ENCODE data around the gene SMYD3.

The SMYD3 gene

DNA sequence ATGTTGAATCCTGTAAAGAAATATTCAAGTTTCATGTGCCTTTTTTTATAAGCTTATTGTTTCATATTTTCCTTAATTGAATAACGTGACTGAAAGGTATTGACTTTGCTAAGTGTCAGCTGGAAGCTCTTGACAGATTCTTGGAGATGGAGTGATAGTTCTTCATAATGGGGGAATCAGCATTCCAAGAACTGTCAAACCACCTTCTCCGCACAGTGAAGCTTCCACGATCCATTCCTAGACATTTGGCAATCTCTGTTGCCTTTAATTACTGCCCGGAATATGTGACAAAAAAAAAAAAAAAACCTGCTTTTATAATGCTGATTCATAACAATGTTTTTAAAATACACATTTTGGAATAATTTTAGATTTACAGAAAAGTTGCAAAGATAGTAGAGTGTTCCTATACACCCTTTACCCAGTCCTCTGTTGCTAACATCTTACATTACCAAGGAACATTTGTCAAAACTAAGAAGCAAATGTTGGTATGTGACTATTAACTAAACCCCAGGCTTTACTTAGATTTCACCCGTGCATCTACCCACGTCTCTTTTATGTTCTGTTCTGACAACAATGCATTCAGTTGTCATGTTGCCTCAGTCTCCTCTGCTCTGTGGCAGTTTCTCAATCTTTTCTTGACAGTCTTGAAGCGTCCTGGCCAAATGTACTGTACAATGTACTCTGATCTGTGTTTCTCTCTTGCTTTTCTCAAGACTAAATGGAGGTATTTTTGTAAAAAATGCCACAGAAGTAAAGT lies 674.1 kb downstream of the SMYD3 start:
- Histone ChIP-seq H3K27ac (ENCODE audit: low read depth, low read length) (no peak overlapping the region), H3K4me2 (ENCODE audit: low read depth, low read length, poor library complexity, severe bottlenecking) (no peak overlapping the region), H3K27me3 (ENCODE audit: low read length) (no peaks in the 10 kb centered on the region), H3K9ac (ENCODE audit: low read length) (no peak overlapping the region), H3K4me3 (ENCODE audit: insufficient read depth, low read length, poor library complexity, severe bottlenecking) (no peak overlapping the region), H3K79me2 (ENCODE audit: insufficient read depth, low read length) (no peaks in the 10 kb centered on the region), H2AFZ (ENCODE audit: low read depth, low read length, severe bottlenecking) (no peak overlapping the region), H3K36me3 (ENCODE audit: low read length) (no peaks in the 10 kb centered on the region), H3K9me3 (ENCODE audit: insufficient read depth, low read length) (no peaks in the 10 kb centered on the region), H3F3A (ENCODE audit: insufficient read depth) (no peaks in the 10 kb centered on the region), H3K9me2 (replicated peaks; ENCODE audit: insufficient read depth, low read length) (no peaks in the 10 kb centered on the region), H4K20me1 (ENCODE audit: low read depth, low read length) (no peaks in the 10 kb centered on the region)
- TF ChIP-seq EZH2phosphoT487 (conservative IDR thresholded peaks at IDR 0.05; ENCODE audit: low read length) (no peak), CTCF (IDR thresholded peaks at IDR 0.05; ENCODE audit: insufficient read depth, low read length, poor library complexity, severe bottlenecking) (no peak)

DNA sequence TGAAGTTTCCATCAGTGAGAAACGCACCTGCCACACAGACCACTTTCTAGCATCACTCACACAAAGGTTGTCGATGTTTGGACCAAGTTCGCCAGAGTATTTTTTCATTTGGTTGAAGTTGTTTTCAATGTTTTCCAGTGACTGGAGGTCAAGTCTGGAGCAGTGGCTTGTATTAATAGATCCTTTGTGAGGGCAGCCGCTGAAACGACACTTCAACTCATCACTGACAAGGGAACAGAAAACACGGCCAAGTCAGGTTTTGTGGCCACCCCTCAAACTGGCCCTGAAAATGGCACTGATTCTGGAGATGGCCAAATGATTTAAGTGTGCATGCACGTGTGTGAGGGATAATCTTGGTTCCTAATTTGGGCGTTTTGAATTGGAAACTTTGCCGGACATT lies 675.6 kb downstream of the SMYD3 start:
- no peak for TF ChIP-seq EZH2phosphoT487 (conservative IDR thresholded peaks at IDR 0.05; ENCODE audit: low read length)
- no peak for TF ChIP-seq CTCF (IDR thresholded peaks at IDR 0.05; ENCODE audit: insufficient read depth, low read length, poor library complexity, severe bottlenecking)
- no peaks in the 10 kb centered on the region for H3K27me3 ChIP-seq (ENCODE audit: low read length)
- no peaks in the 10 kb centered on the region for H3F3A ChIP-seq (ENCODE audit: insufficient read depth)

GRCh38 chr1:245829826-245830225 lies 677.3 kb downstream of the SMYD3 start:
- TF ChIP-seq CTCF (IDR thresholded peaks at IDR 0.05; ENCODE audit: insufficient read depth, low read length, poor library complexity, severe bottlenecking) (no peak), EZH2phosphoT487 (conservative IDR thresholded peaks at IDR 0.05; ENCODE audit: low read length) (no peak)
- no peak overlapping the region for H3K9ac ChIP-seq (ENCODE audit: low read length)

More for the DNA sequence above, 675.6 kb downstream of the SMYD3 start:
- no peaks in the 10 kb centered on the region for H3K9me3 ChIP-seq (ENCODE audit: insufficient read depth, low read length)
- H3K9ac ChIP-seq (ENCODE audit: low read length): no peak overlapping the region
- H3K79me2 ChIP-seq (ENCODE audit: insufficient read depth, low read length): no peaks in the 10 kb centered on the region
- H3K27ac ChIP-seq (ENCODE audit: low read depth, low read length): no peak overlapping the region
- H2AFZ ChIP-seq (ENCODE audit: low read depth, low read length, severe bottlenecking): no peak overlapping the region
- no peaks in the 10 kb centered on the region for H3K36me3 ChIP-seq (ENCODE audit: low read length)
- no peaks in the 10 kb centered on the region for H3K9me2 ChIP-seq (replicated peaks; ENCODE audit: insufficient read depth, low read length)
- H3K4me3 ChIP-seq (ENCODE audit: insufficient read depth, low read length, poor library complexity, severe bottlenecking): no peak overlapping the region
- no peaks in the 10 kb centered on the region for H4K20me1 ChIP-seq (ENCODE audit: low read depth, low read length)
- H3K4me2 ChIP-seq (ENCODE audit: low read depth, low read length, poor library complexity, severe bottlenecking): no peak overlapping the region

More at GRCh38 chr1:245829826-245830225, 677.3 kb downstream of the SMYD3 start:
- H2AFZ ChIP-seq (ENCODE audit: low read depth, low read length, severe bottlenecking): no peak overlapping the region
- no peaks in the 10 kb centered on the region for H3K79me2 ChIP-seq (ENCODE audit: insufficient read depth, low read length)
- no peaks in the 10 kb centered on the region for H3K27me3 ChIP-seq (ENCODE audit: low read length)
- H3K9me2 ChIP-seq (replicated peaks; ENCODE audit: insufficient read depth, low read length): no peaks in the 10 kb centered on the region
- H3K9me3 ChIP-seq (ENCODE audit: insufficient read depth, low read length): no peaks in the 10 kb centered on the region
- H3K4me2 ChIP-seq (ENCODE audit: low read depth, low read length, poor library complexity, severe bottlenecking): no peak overlapping the region
- no peaks in the 10 kb centered on the region for H3K36me3 ChIP-seq (ENCODE audit: low read length)
- no peak overlapping the region for H3K27ac ChIP-seq (ENCODE audit: low read depth, low read length)
- no peaks in the 10 kb centered on the region for H4K20me1 ChIP-seq (ENCODE audit: low read depth, low read length)
- no peaks in the 10 kb centered on the region for H3F3A ChIP-seq (ENCODE audit: insufficient read depth)
- no peak overlapping the region for H3K4me3 ChIP-seq (ENCODE audit: insufficient read depth, low read length, poor library complexity, severe bottlenecking)
